OCI-LY3 (cell line): Measurements from ENCODE around the gene ABCG8.

Experiments used
- H2AFZ ChIP-seq: fragments of 200-600, 300-600 bp; shearing (Covaris generic); 2 replicates; pipeline ENCODE4 v1.6.0; 2014; ENCODE audit warnings: antibody characterized with exemption, low read depth, low read length
- H3K27ac ChIP-seq: fragments of 200-600, 300-600 bp; sonication (generic); 2 replicates; pipeline ENCODE4 v1.5.1; 2014; ENCODE audit warnings: mild to moderate bottlenecking, low read length, moderate library complexity, mixed read lengths
- H3K27me3 ChIP-seq: fragments of 200-600, 300-600 bp; sonication (generic); 2 replicates; pipeline ENCODE4 v1.6.1; 2014; ENCODE audit warnings: low read depth, low read length, mixed read lengths
- H3K36me3 ChIP-seq: fragments of 200-600, 300-600 bp; sonication (generic); replicated peaks from 2 replicates; pipeline ENCODE3; 2014; ENCODE audit warnings: low read depth, low read length, mixed read lengths
- H3K4me1 ChIP-seq: fragments of 300-600, 200-600 bp; sonication (generic); 2 replicates; pipeline ENCODE4 v1.6.1; 2014; ENCODE audit warnings: low read length, mixed read lengths
- H3K4me2 ChIP-seq: fragments of 200-600, 300-600 bp; sonication (generic); 2 replicates; pipeline ENCODE4 v1.6.1; 2014; ENCODE audit warnings: low read length, mixed read lengths
- H3K4me3 ChIP-seq: fragments of 300-600, 200-600 bp; sonication (generic); 2 replicates; pipeline ENCODE4 v1.5.1; 2014; ENCODE audit warnings: antibody characterized with exemption, mild to moderate bottlenecking, low read length, moderate library complexity
- H3K79me2 ChIP-seq: fragments of 300-600, 200-600 bp; shearing (Covaris generic); 2 replicates; pipeline ENCODE4 v1.6.1; 2014; ENCODE audit warnings: mild to moderate bottlenecking, low read length, mixed read lengths
- H3K9ac ChIP-seq: fragments of 300-600, 200-600 bp; shearing (Covaris generic); 2 replicates; pipeline ENCODE4 v1.6.0; 2014; ENCODE audit warnings: mild to moderate bottlenecking, low read length, moderate library complexity
- H3K9me3 ChIP-seq: fragments of 200-600, 300-600 bp; shearing (Covaris generic); 2 replicates; pipeline ENCODE4 v1.6.1; 2014; ENCODE audit warnings: low read length, mixed read lengths; ENCODE audit not compliant: insufficient read depth
- H4K20me1 ChIP-seq: fragments of 200-600, 300-600 bp; sonication (generic); 2 replicates; pipeline ENCODE4 v1.6.1; 2016; ENCODE audit warnings: low read length, mixed read lengths; ENCODE audit not compliant: insufficient read depth
- CTCF ChIP-seq: fragments of 200-600, 300-600 bp; sonication (generic); IDR thresholded peaks from 2 replicates; pipeline ENCODE4 v1.5.1; 2014; ENCODE audit warnings: antibody characterized with exemption, low read length, low read depth
- EZH2phosphoT487 ChIP-seq: fragments of 200-600 bp; shearing (Covaris generic); IDR thresholded peaks from 2 replicates; pipeline ENCODE4 v1.6.1; 2018; ENCODE audit warnings: antibody characterized with exemption, mixed run types, low read depth

ABCG8 gene

GRCh38 chr2:43824512-43824911 lies 14.3 kb upstream of the ABCG8 start:
- no peaks in the 10 kb centered on the region for H3K36me3 ChIP-seq
- H3K79me2 ChIP-seq, result no peaks in the 10 kb centered on the region
- H3K27me3 ChIP-seq, result peaks cover 2% of the 10 kb centered on the region; the same call in 1 of the 2 replicates
- no peak overlapping the region for H3K9ac ChIP-seq
- no peak overlapping the region for H2AFZ ChIP-seq
- TF ChIP-seq EZH2phosphoT487 (no peak), CTCF (no peak)
- no peaks in the 10 kb centered on the region for H4K20me1 ChIP-seq
- H3K9me3 ChIP-seq, result no peaks in the 10 kb centered on the region
- H3K27ac ChIP-seq, result no peak overlapping the region
- no peak overlapping the region for H3K4me2 ChIP-seq
- H3K4me3 ChIP-seq, result no peak overlapping the region
- H3K4me1 ChIP-seq, result no peaks in the 10 kb centered on the region

DNA sequence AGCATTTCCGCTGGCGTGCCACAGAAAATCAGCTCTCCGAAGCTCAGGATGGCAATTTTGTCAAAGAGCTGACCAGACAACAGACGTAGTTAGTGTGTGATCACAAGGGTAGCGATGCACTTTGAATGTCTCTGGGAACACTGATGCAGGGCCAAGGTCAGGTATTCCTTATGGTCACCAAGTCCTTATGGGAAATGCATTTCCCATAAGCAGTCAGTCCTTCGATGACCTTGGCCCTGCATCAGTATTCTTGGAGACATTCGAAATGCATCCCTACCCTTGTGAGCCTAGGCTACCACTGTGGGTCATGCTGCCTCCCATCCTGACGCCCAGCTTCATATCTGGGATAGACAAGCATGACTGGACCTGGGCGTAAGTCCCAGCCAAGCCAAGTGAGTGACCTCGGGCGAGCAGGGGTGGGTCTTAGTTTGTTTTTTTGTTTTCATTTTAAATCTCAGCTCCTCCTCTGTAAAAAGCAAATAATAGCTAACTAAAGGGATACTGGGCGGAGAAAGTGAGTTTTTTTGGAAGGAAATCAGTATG lies 13.7 kb upstream of the ABCG8 start:
- H2AFZ ChIP-seq, result no peak overlapping the region

DNA sequence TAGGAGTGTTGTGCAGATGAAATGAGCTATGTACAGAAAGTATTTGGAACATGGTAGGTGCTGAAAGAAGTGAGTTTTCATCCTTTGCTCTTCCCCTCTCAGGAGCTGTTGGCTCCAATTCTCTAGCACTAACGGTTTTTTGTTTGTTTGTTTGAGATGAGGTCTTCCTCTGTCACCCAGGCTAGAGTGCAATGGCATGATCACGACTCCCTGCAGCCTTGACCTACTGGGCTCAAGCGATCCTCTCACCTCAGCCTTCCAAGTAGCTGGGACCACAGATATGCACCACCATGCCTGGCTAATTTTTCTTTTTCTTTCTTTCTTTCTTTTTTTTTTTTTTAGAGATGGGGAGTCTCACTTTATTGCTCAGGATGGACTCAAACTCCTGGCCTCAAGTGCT lies 12.9 kb upstream of the ABCG8 start:
- Histone ChIP-seq H3K27ac (no peak overlapping the region), H3K9me3 (no peaks in the 10 kb centered on the region), H3K4me3 (no peak overlapping the region), H2AFZ (no peak overlapping the region), H3K9ac (no peak overlapping the region), H4K20me1 (no peaks in the 10 kb centered on the region), H3K4me1 (no peaks in the 10 kb centered on the region), H3K4me2 (no peak overlapping the region), H3K79me2 (no peaks in the 10 kb centered on the region), H3K36me3 (no peaks in the 10 kb centered on the region), H3K27me3 (peaks cover 6% of the 10 kb centered on the region; the same call in 1 of the 2 replicates)
- TF ChIP-seq EZH2phosphoT487 (no peak), CTCF (no peak)

More for the DNA sequence above, 13.7 kb upstream of the ABCG8 start:
- H3K79me2 ChIP-seq, result no peaks in the 10 kb centered on the region
- peaks cover 6% of the 10 kb centered on the region; the same call in 1 of the 2 replicates for H3K27me3 ChIP-seq
- H3K9ac ChIP-seq, result no peak overlapping the region
- H3K36me3 ChIP-seq, result no peaks in the 10 kb centered on the region
- H3K4me1 ChIP-seq, result no peaks in the 10 kb centered on the region
- H3K4me2 ChIP-seq, result no peak overlapping the region
- no peak overlapping the region for H3K27ac ChIP-seq
- TF ChIP-seq CTCF (no peak), EZH2phosphoT487 (no peak)
- H3K9me3 ChIP-seq, result no peaks in the 10 kb centered on the region
- no peaks in the 10 kb centered on the region for H4K20me1 ChIP-seq
- H3K4me3 ChIP-seq, result no peak overlapping the region

DNA sequence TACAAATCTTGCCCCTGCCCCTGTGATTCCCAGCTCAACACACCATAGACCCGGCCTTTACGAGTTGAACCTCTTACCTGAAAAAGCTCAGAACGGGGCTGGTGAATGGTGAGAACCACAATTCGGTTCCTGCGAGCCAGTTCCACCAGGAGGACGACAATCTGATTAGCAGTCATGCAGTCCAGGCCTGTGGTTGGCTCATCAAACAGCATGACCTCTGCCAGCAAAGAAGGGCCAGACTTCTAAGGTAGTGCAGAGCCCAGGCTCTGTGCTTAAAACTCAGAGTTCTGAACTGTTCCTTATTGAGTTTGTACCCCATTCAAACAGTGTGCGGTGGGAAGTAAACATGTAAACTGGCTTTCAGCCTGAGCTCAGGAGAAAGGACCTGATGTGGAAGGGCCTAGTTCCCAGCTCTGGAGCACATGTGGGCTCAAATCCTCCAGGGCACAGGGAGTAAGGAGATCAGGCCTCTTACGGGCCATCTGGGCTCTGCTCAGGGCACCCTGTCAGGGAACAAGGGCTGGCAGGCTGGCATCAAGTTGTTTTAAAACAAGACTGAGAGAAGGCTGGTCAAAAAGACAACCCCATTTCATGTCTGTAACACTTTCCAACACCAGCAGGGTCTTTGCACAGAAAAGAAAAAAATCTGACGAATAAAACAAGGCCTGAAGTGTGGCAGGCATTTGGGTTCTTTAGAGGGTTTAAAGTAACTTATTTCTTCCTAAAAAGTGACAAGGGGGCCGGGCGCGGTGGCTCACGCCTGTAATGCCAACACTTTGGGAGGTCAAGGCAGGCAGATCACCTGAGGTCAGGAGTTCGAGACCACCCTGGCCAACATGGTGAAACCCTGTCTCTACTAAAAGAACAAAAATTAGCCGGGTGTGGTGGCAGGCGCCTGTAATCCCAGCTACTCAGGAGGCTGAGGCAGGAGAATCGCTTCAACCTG lies 12.2 kb upstream of the ABCG8 start:
- Histone ChIP-seq H3K9ac (no peak overlapping the region), H4K20me1 (no peaks in the 10 kb centered on the region), H3K79me2 (no peaks in the 10 kb centered on the region), H3K9me3 (no peaks in the 10 kb centered on the region), H2AFZ (no peak overlapping the region), H3K27me3 (peaks cover 6% of the 10 kb centered on the region; the same call in 1 of the 2 replicates), H3K36me3 (no peaks in the 10 kb centered on the region), H3K4me1 (no peaks in the 10 kb centered on the region), H3K27ac (no peak overlapping the region), H3K4me3 (no peak overlapping the region), H3K4me2 (no peak overlapping the region)
- TF ChIP-seq EZH2phosphoT487 (no peak), CTCF (no peak)
